GM11168 (cell line): Measurements from ENCODE around the gene RNF148.

Experiments
- in situ Hi-C: fragments of 300-500 bp; cut with MboI; formaldehyde crosslinking; loops from one replicate; pipeline ENCODE4 v1.12.0; 2022; ENCODE audit warnings: low sequenced_read_pairs; ENCODE audit not compliant: unreplicated experiment

RNF148 gene

DNA sequence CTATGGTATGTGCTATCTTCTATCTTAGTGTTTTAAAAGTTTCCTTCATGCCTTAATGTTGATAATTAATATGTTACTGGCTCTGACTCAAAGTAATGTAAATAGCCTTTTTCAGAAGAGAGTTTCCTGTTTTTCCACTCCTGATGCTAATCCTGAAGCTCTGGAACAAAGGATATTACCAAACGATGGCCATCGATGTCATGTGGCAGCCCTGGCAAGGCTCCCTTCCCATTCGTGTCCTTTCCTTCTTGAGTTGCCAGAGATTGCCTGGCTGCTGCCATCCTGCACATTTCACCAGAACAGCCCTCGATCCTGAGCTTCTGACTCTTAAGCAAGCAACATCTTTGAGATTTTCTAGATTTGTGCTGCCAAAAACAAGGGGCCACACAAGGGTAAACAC, 49.8 kb downstream of the RNF148 start:
- in situ Hi-C loops, result no loop called here
